Right atrium auricular region (tissue), 2 donors: ENCODE measurements around the gene ARHGAP26. TPM values are rescaled to one million over a fixed set of nuclear protein-coding genes. Genes with fewer than 3 reads are reported as not detected.
A peak's percentile ranks its signal among the peaks of the same experiment; 100 is the strongest.

Source experiments
- DNase-seq: peaks from one replicate; pipeline ENCODE4 v3.0.0-alpha.2; 2019; ENCODE audit warnings: low spot score
- H3K27ac ChIP-seq, 2 donors: fragments of 200-600 bp; sonication (generic); 1 replicate in 1 of 2; 2 replicates in 1 of 2; pipeline ENCODE4 v1.5.1; 2016 to 2019
- H3K27me3 ChIP-seq, 2 donors: fragments of 200-600 bp; sonication (generic); one replicate each; pipeline versions ENCODE4 v1.5.1 to v1.6.0; 2017 to 2019
- H3K36me3 ChIP-seq: fragments of 200-600 bp; sonication (generic); one replicate; pipeline ENCODE4 v1.5.1; 2016
- H3K4me1 ChIP-seq, 2 donors: fragments of 200-600 bp; sonication (generic); one replicate each; pipeline versions ENCODE4 v1.5.1 to v1.6.0; 2017 to 2019
- H3K4me3 ChIP-seq, 2 donors: fragments of 200-600 bp; sonication (generic); 1 replicate in 1 of 2; 2 replicates in 1 of 2; pipeline ENCODE4 v1.5.1; 2017 to 2019; ENCODE audit warnings: mild to moderate bottlenecking in 1 of 2, moderate library complexity in 1 of 2
- H3K9me3 ChIP-seq, 2 donors: fragments of 200-600 bp; sonication (generic); one replicate each; pipeline ENCODE4 v1.5.1; 2019
- total RNA-seq, 2 donors: library from RNA; depleted of rRNA; stranded (reverse); fragments of >200 nt; gene quantifications; one replicate each; pipeline ENCODE4 v1.1.0, GENCODE V29; 2016
- TF ChIP-seq, protein P1 (sequence below), 2 donors: fragments of 200-600 bp; sonication (generic); IDR thresholded peaks; one replicate each; pipeline ENCODE4 v1.5.1; 2019; ENCODE audit warnings: antibody characterized with exemption in 2 of 2

Gene ARHGAP26
- total RNA-seq, 2 donors from 2014 or later = 29.8 to 31.6 TPM

GRCh38 chr5:142906863-142907671 is 136.9 kb downstream of the ARHGAP26 start:
- TF ChIP-seq, protein P1, sequence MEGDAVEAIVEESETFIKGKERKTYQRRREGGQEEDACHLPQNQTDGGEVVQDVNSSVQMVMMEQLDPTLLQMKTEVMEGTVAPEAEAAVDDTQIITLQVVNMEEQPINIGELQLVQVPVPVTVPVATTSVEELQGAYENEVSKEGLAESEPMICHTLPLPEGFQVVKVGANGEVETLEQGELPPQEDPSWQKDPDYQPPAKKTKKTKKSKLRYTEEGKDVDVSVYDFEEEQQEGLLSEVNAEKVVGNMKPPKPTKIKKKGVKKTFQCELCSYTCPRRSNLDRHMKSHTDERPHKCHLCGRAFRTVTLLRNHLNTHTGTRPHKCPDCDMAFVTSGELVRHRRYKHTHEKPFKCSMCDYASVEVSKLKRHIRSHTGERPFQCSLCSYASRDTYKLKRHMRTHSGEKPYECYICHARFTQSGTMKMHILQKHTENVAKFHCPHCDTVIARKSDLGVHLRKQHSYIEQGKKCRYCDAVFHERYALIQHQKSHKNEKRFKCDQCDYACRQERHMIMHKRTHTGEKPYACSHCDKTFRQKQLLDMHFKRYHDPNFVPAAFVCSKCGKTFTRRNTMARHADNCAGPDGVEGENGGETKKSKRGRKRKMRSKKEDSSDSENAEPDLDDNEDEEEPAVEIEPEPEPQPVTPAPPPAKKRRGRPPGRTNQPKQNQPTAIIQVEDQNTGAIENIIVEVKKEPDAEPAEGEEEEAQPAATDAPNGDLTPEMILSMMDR (IDR thresholded peaks at IDR 0.05) = no peak
- Histone ChIP-seq H3K27ac (peak overlapping the region; percentile 18 to 19), H3K4me3 (no peak overlapping the region), H3K4me1 (peaks cover 0 to 10% of the 10 kb centered on the region in 2 donors), H3K27me3 (no peaks in the 10 kb centered on the region), H3K9me3 (no peaks in the 10 kb centered on the region), H3K36me3 (peaks cover 80% of the 10 kb centered on the region)
- no peak for DNase-seq

GRCh38 chr5:142908659-142909058 is 138.5 kb downstream of the ARHGAP26 start:
- DNase-seq = no peak
- no peaks in the 10 kb centered on the region for H3K27me3 ChIP-seq
- H3K9me3 ChIP-seq = no peaks in the 10 kb centered on the region
- no peak overlapping the region for H3K27ac ChIP-seq
- peaks cover 81% of the 10 kb centered on the region for H3K36me3 ChIP-seq
- no peak overlapping the region for H3K4me3 ChIP-seq
- TF ChIP-seq, protein P1 (IDR thresholded peaks at IDR 0.05) = no peak
- H3K4me1 ChIP-seq = no peaks in the 10 kb centered on the region

GRCh38 chr5:142910128-142910527 is 140.0 kb downstream of the ARHGAP26 start:
- H3K9me3 ChIP-seq = no peaks in the 10 kb centered on the region
- H3K27me3 ChIP-seq = no peaks in the 10 kb centered on the region
- peaks cover 81% of the 10 kb centered on the region for H3K36me3 ChIP-seq
- H3K27ac ChIP-seq = no peak overlapping the region
- no peak overlapping the region for H3K4me3 ChIP-seq
- H3K4me1 ChIP-seq = no peaks in the 10 kb centered on the region
- TF ChIP-seq, protein P1 (IDR thresholded peaks at IDR 0.05) = no peak
- no peak for DNase-seq

DNA sequence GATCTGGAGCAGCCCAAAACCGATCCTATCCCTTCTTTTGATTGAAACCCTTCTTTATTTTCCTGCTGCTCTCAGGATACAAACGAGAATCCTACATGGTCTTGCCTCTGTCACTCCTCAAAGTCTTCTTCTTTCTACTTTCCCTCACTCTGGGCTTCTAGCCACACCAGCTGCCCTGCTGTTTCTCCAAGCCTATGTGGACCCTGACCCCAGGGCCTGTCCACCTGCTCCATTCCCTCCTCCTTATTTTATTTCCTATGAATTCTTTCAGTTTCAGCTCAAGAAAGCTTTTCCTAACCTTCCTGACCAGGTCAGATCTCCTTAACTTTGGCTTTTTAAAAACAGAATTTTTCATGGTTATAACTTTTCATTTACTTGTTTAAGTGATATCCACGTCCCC is 141.0 kb downstream of the ARHGAP26 start:
- Histone ChIP-seq H3K27me3 (no peaks in the 10 kb centered on the region), H3K4me3 (no peak overlapping the region), H3K4me1 (no peaks in the 10 kb centered on the region), H3K27ac (no peak overlapping the region), H3K9me3 (no peaks in the 10 kb centered on the region), H3K36me3 (peaks cover 72% of the 10 kb centered on the region)
- TF ChIP-seq, protein P1 (IDR thresholded peaks at IDR 0.05) = no peak
- no peak for DNase-seq

DNA sequence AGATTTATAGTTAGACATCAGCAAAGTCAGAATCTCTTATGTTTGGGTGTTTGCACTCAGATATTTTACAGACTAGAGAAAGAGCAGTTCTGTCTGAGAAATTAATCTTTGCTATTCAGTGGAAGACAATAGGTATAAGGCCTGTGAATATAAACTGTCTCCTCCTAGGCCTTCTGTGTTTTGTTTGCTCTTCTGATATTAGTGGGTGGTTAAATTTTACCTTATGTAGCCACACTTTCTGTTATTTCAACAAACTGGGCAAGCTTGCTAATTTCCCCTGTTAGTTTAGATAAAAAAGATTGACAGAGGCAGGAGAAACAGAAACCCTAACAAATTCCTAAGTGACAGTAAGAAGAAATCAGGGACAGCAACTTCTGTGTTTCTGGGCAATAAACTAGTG is 141.6 kb downstream of the ARHGAP26 start:
- Histone ChIP-seq H3K27me3 (no peaks in the 10 kb centered on the region), H3K36me3 (peaks cover 68% of the 10 kb centered on the region), H3K9me3 (no peaks in the 10 kb centered on the region), H3K4me1 (no peaks in the 10 kb centered on the region), H3K27ac (no peak overlapping the region), H3K4me3 (no peak overlapping the region)
- TF ChIP-seq, protein P1 (IDR thresholded peaks at IDR 0.05) = no peak
- no peak for DNase-seq
